Progenitor cell of endocrine pancreas (in vitro differentiated cells): Measurements from ENCODE around the gene APOB. TPM values are rescaled to one million over a fixed set of nuclear protein-coding genes. Genes with fewer than 3 reads are reported as not detected.

Experiments used
- DNase-seq: peaks from one replicate; pipeline ENCODE4 v3.0.0; 2021; ENCODE audit warnings: low spot score; ENCODE audit not compliant: unreplicated experiment
- H3K27ac Mint-ChIP-seq: 2 replicates; pipeline ENCODE4 v1.8.0; 2021; ENCODE audit warnings: mild to moderate bottlenecking, moderate library complexity, mixed read lengths
- H3K27me3 Mint-ChIP-seq: 2 replicates; pipeline ENCODE4 v1.8.0; 2021; ENCODE audit warnings: mixed read lengths
- H3K36me3 Mint-ChIP-seq: 2 replicates; pipeline ENCODE4 v1.8.0; 2022; ENCODE audit warnings: mixed read lengths; ENCODE audit not compliant: insufficient read depth
- H3K4me1 Mint-ChIP-seq: 2 replicates; pipeline ENCODE4 v1.8.0; 2021; ENCODE audit warnings: low read depth, mixed read lengths
- H3K4me3 Mint-ChIP-seq: 2 replicates; pipeline ENCODE4 v1.8.0; 2021; ENCODE audit warnings: low read depth, mild to moderate bottlenecking, moderate library complexity, mixed read lengths
- H3K9me3 Mint-ChIP-seq: 2 replicates; pipeline ENCODE4 v1.8.0; 2021; ENCODE audit warnings: low read depth, mixed read lengths
- CTCF ChIP-seq: fragments of 200-600 bp; sonication (generic); IDR thresholded peaks from one replicate; pipeline ENCODE4 v1.5.0; 2021; ENCODE audit warnings: antibody characterized with exemption, mild to moderate bottlenecking; ENCODE audit not compliant: unreplicated experiment
- total RNA-seq: library from RNA; stranded (reverse); gene quantifications from 2 replicates; pipeline ENCODE4 v1.2.1, GENCODE V29; 2021

APOB gene
- total RNA-seq, 1 donor from 2014 or later: 15.6 TPM

- H3K36me3 Mint-ChIP-seq: peaks cover 5% of the 10 kb centered on the region
- H3K9me3 Mint-ChIP-seq: no peaks in the 10 kb centered on the region
- H3K27ac Mint-ChIP-seq: no peak overlapping the region
- peaks cover 22% of the 10 kb centered on the region for H3K4me1 Mint-ChIP-seq
- no peak for DNase-seq
- TF ChIP-seq CTCF: no peak
- no peak overlapping the region for H3K4me3 Mint-ChIP-seq
- H3K27me3 Mint-ChIP-seq: peaks cover 16% of the 10 kb centered on the region
These were observed 2.4 kb downstream of the APOB start for GRCh38 chr2:21041462-21041861.

- no peaks in the 10 kb centered on the region for H3K9me3 Mint-ChIP-seq
- H3K27me3 Mint-ChIP-seq: peaks cover 16% of the 10 kb centered on the region
- DNase-seq: no peak
- peaks cover 11% of the 10 kb centered on the region for H3K36me3 Mint-ChIP-seq
- no peak overlapping the region for H3K4me3 Mint-ChIP-seq
- peaks cover 20% of the 10 kb centered on the region for H3K4me1 Mint-ChIP-seq
- TF ChIP-seq CTCF: no peak
- H3K27ac Mint-ChIP-seq: no peak overlapping the region
These were observed 3.1 kb downstream of the APOB start for GRCh38 chr2:21040468-21041377.

- Mint-ChIP-seq H3K27me3 (peaks cover 13% of the 10 kb centered on the region), H3K4me1 (peaks cover 17% of the 10 kb centered on the region), H3K36me3 (peaks cover 14% of the 10 kb centered on the region)
These were observed 3.9 kb downstream of the APOB start for GRCh38 chr2:21039979-21040467.

GRCh38 chr2:21039080-21039556 is 4.8 kb downstream of the APOB start:
- no peaks in the 10 kb centered on the region for H3K9me3 Mint-ChIP-seq
- peaks cover 17% of the 10 kb centered on the region for H3K36me3 Mint-ChIP-seq
- no peak for DNase-seq
- no peak overlapping the region for H3K4me3 Mint-ChIP-seq
- H3K4me1 Mint-ChIP-seq: peaks cover 14% of the 10 kb centered on the region
- TF ChIP-seq CTCF: no peak
- H3K27me3 Mint-ChIP-seq: peaks cover 5% of the 10 kb centered on the region
- H3K27ac Mint-ChIP-seq: no peak overlapping the region

More at GRCh38 chr2:21039979-21040467, 3.9 kb downstream of the APOB start:
- no peak for TF ChIP-seq CTCF
- no peaks in the 10 kb centered on the region for H3K9me3 Mint-ChIP-seq
- no peak for DNase-seq
- H3K4me3 Mint-ChIP-seq: no peak overlapping the region
- no peak overlapping the region for H3K27ac Mint-ChIP-seq

- TF ChIP-seq CTCF: no peak
- DNase-seq: no peak
- Mint-ChIP-seq H3K9me3 (no peaks in the 10 kb centered on the region), H3K4me3 (no peak overlapping the region), H3K4me1 (peaks cover 14% of the 10 kb centered on the region), H3K27me3 (peaks cover 5% of the 10 kb centered on the region), H3K27ac (no peak overlapping the region), H3K36me3 (peaks cover 17% of the 10 kb centered on the region)
These were observed 5.3 kb downstream of the APOB start for GRCh38 chr2:21038403-21039073.
